Measurements from ENCODE around the gene SLC2A4RG.
"Not testable (repeated sequence)": the region's sequence is repeated elsewhere in the genome, so short reads cannot be mapped to it uniquely, and the experiment has no call there.

The SLC2A4RG gene

DNA sequence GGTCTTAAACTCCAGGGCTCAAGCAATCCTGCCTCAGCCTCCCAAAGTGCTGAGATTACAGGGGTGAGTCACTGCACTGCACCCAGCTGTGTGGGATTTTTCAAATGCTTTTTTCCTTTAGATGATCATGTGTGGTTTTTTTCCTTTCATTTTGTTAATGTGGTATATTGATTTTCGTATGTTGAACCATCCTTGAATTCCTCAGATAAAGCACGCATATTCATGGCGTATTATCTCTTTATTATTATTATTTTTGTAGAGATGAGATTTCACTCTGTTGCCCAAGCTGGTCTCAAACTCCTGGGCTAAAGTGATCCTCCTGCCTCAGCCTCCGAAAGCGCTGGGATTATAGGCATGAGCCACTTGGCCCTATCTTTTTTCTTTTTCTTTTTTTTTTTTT is 24.7 kb upstream of the SLC2A4RG start:
- DNase-seq, result no peak

DNA sequence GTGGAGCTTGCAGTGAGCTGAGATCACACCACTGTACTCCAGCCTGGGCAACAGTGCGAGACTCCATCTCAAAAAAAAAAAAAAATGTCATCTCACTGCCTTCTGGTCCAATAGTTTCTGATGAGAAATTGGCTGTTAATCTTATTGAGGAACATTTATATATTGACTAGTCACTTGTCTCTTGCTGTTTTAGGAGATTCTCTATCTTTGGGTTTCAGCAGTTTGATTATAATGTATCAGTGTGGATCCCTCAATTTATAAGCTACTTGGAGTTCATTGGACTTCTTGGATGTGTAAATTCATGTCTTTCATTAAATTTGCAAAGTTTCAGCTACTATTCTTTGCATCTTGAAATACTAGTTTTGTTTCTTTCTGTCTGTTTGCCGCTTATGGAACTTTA is 20.6 kb upstream of the SLC2A4RG start:
- no peak for DNase-seq

DNA sequence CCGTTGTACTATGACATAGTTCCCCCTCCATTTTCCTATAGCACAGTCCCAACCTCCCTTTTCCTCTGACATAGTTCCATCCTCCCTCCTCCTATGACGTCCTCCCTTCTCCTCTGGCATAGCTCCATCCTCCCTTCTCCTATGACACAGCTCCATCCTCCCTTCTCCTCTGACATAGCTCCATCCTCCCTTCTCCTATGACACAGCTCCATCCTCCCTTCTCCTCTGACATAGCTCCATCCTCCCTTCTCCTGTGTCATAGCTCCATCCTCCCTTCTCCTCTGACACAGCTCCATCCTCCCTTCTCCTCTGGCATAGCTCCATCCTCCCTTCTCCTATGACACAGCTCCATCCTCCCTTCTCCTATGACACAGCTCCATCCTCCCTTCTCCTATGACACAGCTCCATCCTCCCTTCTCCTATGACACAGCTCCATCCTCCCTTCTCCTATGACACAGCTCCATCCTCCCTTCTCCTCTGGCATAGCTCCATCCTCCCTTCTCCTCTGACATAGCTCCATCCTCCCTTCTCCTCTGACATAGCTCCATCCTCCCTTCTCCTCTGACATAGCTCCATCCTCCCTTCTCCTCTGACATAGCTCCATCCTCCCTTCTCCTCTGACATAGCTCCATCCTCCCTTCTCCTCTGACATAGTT is 16.5 kb upstream of the SLC2A4RG start:
- not testable (repeated sequence) for DNase-seq

DNA sequence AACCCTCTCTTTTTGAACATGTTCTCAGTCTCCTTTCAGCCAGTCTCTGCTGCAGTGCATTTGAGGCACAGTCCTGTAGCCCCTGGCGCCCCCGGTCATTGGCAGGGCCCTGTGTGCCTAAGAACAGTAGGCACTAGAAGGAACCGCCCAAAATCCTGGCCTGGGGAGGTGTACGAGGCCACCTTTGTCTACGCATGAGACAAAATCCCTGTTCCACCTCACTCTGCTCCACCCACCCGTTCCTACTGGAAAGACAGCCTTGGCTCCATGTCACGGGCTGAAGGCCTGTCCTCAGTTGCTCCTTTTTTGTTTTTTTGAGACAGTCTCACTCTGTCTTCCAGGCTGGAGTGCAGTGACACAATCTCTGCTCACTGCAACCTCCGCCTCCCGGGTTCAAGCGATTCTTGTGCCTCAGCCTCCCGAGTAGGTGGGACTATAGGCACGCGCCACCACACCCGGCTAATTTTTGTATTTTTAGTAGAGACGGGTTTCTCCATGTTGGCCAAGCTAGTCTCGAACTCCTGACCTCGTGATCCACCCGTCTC is 9.3 kb upstream of the SLC2A4RG start:
- DNase-seq, result not testable (repeated sequence)

DNA sequence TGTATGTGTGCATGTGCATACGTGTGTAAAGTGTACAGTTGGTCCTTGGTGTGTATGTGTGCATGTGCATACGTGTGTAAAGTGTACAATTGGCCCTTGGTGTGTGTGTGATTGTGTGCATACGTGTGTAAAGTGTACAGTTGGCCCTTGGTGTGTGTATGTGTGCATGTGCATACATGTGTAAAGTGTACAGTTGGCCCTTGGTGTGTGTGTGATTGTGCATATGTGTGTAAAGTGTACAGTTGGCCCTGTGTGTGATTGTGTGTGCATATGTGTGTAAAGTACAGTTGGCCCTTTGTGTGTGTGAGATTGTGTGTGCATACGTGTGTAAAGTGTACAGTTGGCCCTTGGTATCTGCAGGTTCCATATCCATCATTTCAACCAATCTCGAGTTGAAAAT is 8.2 kb upstream of the SLC2A4RG start:
- no peak for DNase-seq

DNA sequence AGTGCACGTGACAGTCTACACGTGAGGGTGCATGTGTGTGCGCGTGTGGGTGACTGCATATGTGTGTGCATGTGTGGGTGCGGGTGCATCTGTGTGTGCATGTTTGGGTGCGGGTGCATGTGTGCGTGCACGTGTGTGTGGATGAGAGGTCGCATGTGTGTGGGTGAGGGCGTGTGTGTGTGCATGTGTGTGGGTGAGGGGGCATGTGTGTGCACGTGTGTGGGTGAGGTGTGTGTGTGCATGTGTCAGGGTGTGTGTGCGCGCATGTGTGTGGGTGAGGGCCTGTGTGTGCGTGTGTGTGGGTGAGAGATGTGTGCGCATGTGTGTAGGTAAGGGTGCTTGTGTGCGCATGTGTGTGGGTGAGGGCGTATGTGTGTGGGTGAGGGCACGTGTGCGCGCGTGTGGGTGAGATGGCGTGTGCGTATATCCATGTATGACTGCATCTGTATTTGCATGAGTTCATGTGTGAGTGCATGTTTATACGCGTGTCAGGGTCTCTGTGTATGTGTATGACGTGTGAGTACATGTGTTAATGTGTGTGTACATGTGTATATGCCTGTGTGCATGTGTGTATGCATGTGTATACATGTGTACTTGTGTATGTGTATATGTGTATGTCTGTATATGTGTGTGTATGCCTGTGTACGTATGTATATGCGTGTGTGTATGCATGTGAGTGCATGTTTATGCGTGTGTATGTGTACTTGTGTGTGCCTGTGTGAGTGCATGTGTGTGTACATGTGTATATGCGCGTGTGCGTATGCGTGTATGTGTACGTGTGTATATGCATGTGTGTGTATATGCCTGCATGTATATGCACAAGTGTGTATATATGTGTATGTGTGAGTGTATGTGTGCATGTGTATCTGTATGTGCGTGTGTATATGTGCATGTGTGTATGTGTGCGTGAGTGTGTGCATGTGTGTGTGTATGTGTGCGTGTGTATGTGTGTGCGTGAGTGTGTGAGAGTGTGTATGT is 7.2 kb upstream of the SLC2A4RG start:
- DNase-seq, result no peak

DNA sequence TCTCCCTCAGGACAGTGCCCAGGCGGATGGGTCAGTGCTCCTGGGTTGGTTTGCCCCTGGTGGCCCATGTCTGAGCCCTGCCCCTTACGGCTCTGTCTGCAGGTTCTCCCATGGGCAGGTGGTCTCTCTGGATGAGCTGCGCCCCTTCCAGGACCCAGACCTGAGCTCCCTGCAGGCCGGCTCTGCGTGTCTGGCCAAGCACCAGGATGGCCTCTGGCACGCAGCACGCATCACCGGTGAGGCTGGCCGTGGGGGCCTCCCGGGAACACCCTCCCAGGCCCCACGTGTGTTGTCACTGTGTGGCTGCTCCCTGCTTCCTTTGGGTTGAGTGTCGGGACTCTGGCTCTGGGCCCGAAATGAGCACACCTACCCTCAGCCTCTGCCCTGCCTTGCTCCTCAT is 6.5 kb upstream of the SLC2A4RG start:
- no peak for DNase-seq

DNA sequence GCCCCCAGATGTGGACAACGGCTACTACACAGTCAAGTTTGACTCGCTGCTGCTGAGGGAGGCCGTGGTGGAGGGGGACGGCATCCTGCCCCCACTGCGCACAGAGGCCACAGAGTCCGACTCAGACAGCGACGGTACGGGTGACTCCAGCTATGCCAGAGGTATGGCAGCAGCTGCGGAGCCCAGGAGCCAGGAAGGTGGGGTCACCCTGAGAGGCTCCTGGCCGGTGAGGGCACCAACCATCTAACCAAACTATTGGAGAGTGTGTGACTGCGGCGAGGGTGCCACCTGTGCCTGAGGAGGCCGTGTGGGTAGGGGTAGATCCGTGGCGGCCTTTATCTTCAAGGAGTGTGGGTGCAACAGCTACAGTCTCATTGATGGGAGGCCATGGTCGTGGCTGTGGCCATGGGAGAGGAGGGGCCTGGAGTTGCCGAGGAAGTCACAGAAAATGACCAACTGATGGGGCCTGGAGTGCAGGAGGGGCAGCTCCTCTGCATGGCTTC is 5.9 kb upstream of the SLC2A4RG start:
- DNase-seq, result no peak

DNA sequence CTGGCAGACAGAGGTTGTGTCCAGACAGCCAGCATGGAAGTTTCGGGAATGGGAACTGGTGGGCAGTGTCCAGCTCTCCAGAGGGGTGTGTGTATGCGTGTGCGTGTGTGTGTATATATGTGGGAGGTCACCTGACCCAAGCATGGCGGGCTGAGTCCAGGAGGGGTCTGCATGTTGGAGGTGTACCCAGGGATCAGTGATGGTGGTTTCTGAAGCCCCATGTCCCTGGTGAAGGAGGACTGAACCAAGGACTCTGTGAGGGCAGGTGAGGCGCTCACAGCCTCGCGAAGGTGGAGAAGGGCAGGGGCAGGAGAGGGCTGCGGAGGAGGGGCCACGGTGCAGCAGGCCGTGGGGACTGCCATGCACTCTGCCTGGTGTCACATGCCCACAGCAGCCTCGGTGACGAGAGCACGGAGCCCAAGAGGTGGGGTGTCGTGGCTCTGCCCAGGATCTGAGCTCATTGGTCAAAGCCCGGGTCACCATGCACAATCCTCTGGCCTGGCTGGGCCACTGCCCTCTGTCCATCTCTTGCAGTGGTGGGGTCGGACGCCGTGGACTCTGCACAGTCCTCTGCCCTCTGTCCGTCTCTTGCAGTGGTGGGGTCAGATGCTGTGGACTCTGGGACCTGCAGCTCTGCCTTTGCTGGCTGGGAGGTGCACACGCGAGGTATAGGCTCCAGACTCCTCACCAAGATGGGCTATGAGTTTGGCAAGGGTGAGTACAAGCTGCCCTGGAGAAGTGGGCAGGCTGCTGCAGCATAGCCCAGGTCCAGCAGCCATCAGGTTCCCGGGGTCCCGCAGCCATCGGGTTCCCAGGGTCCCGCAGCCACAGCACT is 5.2 kb upstream of the SLC2A4RG start:
- no peak for DNase-seq

DNA sequence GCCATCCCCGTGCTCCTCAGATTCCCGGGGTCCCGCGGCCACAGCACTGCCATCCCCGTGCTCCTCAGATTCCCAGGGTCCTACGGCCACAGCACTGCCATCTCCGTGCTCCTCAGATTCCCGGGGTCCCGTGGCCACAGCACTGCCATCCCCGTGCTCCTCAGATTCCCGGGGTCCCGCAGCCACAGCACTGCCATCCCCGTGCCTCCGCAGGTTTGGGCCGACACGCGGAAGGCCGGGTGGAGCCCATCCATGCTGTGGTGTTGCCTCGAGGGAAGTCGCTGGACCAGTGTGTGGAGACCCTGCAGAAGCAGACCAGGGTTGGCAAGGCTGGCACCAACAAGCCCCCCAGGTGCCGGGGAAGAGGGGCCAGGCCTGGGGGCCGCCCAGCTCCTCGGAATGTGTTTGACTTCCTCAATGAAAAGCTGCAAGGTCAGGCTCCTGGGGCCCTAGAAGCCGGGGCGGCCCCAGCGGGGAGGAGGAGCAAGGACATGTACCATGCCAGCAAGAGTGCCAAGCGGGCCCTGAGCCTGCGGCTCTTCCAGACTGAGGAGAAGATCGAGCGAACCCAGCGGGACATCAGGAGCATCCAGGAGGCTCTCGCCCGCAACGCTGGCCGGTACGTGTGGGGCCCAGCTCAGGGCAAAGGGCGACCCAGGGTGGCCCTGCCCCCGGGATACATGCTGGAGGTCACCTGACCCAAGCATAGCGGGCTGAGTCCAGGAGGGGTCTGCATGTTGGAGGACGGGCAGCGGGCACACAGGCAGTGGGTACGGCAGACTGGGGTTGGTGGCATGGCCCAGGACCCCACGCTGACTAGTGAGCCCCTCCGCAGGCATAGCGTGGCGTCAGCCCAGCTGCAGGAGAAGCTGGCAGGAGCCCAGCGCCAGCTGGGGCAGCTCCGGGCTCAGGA is 4.4 kb upstream of the SLC2A4RG start:
- no peak for DNase-seq

DNA sequence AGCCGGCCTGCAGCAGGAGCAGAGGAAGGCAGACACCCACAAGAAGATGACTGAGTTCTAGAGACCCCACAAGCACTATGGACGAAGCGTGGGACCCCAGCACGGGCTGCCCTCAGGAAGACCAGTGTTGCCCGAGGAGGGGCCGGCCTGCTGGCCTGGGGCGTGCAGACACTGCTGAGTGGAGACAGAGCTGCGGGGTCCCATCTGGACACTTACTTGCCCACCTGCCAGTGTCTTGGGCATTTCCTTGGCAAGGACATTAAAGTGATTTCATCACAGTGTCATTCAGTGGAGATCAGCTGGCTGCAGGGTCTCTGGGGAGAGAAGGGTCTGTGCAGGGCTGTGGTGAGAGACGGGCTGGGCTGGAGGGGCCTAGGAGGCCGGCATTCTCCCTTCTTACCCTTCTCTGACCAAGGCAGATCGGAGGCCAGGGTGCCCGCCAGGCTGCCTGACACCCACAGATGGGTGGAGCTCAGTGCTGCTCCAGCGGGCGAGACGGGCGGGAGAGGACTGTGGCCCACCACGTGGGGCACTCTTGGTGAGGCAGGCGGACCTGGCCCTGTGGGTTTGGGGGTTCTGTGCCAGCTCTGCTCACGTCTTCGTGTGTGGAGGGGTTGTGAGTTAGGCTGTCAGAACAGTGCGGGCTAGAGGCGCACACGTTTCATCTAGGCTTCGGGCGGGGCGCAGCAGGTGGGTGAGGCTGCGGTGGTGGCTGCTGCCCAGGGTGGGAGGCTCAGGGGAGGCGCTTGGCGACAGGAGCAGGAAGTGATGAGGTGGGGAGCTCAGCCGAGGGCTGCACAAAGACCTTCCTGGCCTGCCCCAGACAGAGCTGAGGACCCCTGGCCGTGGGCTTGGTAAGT is 3.5 kb upstream of the SLC2A4RG start, which contains the start of gene LIME1:
TSS of gene LIME1 (plus strand) at position 806 of the 860 bp plus-strand sequence. CDS start 886 bp downstream, outside the sequence.
- no peak for DNase-seq

DNA sequence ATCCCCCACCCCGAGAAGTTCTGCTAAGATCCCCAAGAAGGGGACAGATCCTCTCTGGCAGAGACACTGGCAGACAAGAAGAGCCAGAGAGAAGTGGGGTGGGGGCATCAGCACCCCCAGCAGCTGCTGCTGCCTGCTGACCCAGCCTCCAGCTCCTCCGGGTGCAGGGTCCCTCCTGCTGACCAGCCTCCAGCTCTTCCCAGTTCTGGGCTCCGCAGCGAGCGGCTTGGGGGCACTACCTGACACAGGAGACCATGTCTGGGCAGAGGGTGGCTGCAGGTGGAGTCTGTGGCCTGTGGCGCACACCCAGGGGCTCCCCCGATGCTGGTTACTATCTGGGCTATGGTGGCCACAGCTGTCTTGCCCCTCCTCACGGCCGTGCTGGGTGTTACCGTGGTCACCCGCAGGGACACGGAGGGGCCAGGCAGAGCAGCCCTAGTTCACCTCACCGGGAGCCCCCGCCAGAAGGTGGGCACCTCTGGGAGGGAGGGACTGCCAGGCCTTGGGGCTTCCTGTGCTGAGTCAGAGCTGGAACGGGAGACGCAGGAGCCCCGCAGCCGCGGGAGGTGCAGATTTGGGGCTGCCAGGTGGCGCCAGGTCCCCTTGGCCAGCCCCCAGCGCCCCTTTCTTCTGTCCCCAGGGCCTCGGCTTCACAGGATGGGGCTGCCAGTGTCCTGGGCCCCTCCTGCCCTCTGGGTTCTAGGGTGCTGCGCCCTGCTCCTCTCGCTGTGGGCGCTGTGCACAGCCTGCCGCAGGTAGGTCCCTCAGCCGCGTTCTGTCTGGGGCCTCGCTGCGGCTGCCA is 2.5 kb upstream of the SLC2A4RG start:
- no peak for DNase-seq

DNA sequence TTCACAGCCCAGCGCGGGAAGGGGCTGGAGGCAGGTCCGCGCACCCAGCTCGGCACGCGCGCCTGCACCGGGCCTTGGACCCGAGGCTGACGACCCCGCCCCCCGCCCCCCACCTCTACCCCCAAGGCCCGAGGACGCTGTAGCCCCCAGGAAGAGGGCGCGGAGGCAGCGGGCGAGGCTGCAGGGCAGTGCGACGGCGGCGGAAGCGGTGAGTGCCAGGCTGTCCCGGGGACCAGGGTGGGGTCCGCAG is 2.0 kb upstream of the SLC2A4RG start:
- no peak for DNase-seq

DNA sequence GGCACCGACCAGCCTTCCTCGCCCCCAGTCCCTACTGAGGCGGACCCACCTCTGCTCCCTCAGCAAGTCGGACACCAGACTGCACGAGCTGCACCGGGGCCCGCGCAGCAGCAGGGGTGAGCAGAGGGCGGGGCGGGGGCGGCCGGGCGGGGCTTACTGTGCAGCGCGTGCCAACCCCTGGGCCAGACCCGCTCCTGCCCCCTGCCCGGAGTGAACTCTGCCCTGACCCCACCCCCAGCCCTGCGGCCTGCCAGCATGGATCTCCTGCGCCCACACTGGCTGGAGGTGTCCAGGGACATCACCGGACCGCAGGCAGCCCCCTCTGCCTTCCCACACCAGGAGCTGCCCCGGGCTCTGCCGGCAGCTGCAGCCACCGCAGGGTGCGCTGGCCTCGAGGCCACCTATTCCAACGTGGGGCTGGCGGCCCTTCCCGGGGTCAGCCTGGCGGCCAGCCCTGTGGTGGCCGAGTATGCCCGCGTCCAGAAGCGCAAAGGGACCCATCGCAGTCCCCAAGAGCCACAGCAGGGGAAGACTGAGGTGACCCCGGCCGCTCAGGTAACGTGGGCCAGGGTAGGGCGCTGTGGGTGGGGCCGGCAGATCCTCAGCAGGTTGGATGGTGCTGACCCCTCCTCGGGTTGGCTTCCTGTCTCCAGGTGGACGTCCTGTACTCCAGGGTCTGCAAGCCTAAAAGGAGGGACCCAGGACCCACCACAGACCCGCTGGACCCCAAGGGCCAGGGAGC is 1.5 kb upstream of the SLC2A4RG start:
- no peak for DNase-seq

DNA sequence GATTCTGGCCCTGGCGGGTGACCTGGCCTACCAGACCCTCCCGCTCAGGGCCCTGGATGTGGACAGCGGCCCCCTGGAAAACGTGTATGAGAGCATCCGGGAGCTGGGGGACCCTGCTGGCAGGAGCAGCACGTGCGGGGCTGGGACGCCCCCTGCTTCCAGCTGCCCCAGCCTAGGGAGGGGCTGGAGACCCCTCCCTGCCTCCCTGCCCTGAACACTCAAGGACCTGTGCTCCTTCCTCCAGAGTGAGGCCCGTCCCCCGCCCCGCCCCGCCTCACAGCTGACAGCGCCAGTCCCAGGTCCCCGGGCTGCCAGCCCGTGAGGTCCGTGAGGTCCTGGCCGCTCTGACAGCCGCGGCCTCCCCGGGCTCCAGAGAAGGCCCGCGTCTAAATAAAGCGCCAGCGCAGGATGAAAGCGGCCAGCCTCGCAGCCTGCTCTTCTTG is 868 bp upstream of the SLC2A4RG start:
- no peak for DNase-seq

DNA sequence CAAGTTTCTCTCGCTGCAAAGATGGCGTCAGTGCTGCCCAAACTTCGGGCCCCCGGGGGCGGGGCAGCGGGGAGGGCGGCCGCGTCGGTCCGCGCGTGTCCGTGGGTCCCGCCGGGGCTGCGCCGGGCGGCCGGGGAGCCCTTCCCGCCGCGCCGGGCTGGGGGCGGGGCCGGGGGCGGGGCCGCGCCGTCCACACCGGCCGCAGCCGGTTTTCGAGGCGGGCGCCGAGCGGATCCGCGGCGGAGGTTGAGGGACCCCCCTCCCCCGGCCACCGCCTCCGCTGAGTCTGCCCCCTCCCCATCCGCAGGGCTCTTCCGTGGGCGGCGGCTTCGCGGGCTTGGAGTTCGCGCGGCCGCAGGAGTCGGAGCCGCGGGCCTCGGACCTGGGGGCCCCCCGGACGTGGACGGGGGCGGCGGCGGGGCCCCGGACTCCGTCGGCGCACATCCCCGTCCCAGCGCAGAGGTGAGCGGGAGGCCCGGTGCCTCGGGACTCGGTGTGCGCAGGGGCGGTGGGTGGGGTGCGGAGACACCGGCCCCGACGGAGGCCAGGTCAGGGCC is 572 bp downstream of the SLC2A4RG start:
- no peak for DNase-seq

DNA sequence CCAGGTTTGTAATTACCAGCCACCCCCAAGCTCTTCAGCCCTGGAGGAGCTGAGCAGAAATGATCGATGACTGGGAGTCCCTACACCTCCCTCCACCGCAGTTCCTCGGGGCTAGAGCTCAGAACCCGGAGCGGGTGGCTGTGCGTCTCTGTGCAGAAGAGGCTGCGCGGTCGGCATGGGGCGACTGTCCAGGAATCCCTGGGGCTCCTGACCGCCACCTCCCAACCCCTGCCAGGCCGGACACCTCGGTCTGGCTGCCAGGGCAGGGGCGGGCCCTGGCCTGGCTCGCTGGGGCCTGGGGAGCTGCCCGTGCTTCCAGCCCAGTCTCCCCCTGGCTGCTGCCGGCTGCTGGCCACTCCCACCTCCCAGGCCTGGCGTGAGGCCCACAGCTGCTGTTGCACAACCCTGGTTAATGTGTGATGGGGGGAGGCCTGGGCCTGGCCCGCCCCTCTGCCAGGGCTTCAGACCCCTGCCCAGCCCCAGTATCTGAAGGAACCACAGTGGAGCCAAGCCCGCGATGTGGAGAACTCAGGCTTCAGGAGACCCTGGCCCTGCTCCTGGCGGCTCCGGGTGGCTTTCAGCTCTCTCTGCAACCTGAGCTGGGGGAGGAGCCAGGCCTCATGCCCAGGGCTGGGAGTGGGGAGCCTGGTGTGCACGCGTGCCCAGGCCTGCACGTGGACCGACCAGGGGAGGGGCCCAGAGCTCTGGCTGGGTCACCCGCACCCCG is 1.2 kb downstream of the SLC2A4RG start:
- DNase-seq, result no peak

DNA sequence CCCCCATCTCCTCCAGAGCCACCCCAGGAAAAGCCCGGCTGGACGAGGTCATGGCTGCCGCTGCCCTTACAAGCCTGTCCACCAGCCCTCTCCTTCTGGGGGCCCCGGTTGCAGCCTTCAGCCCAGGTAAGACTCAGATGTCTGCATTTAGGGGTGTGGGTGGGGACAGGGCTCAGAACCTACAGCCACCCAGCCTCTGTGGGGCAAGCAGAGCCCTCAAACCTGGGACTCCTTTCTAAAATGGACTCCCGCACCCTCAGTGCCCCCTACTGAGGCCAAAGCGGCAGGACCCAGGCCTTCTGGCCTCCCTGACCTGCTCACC is 1.7 kb downstream of the SLC2A4RG start:
- DNase-seq, result no peak

Data from NK-92 treated with Interleukin-12 subunit alpha and Interleukin-12 subunit beta, amount 100 ng/mL, for 24 hours (cell line).